CD1c-positive myeloid dendritic cell (primary cell): Measurements from ENCODE around the gene PTTG1IP.

Experiments used
- DNase-seq: peaks from one replicate; pipeline ENCODE4 v3.0.0-alpha.2; 2016; ENCODE audit errors: extremely low spot score

The PTTG1IP gene

DNA sequence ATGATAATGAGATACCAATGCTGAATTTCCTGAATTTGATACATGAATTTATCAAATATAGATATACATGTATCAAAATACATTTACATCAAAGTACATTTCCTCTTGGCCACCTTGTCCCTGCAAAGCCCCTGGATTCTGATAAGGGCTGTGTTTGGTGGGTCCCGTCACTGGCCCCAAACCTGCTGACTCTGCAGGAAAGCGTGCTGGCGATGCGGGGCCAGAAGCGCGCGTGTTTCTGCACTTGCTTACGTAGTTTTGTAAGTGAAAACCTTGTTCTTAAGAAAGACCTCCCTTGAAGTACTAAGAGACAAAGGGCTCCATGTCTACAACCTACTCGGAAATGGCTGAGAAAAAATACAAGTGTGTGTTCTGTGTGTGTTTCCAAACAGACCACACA is 36.2 kb upstream of the PTTG1IP start:
- no peak for DNase-seq

DNA sequence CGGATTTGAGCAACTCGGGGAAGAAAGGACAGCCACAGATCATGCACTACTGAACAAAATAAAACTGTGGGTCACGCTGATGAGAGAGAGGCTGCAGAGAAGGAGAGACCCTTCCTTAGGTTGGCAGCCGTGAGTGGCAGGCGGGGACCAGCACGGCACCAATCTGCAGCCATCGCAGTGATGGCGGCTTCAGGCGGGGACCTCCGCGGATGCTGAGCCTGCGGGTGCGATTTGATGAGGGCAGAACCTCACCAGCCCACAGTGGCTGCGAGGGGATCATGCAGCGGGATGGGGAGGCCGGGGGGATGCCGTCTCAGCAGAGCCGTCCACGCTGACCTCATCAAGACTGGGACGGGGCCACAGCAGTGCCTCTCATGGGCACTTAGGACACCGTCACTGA is 35.4 kb upstream of the PTTG1IP start:
- no peak for DNase-seq

GRCh38 chr21:44907966-44908895 is 34.7 kb upstream of the PTTG1IP start:
- DNase-seq, result peak; percentile 95

GRCh38 chr21:44907225-44907965 is 33.9 kb upstream of the PTTG1IP start:
- no peak for DNase-seq

- peak; percentile 48 for DNase-seq
Observed at GRCh38 chr21:44905728-44906090, 32.2 kb upstream of the PTTG1IP start.

DNA sequence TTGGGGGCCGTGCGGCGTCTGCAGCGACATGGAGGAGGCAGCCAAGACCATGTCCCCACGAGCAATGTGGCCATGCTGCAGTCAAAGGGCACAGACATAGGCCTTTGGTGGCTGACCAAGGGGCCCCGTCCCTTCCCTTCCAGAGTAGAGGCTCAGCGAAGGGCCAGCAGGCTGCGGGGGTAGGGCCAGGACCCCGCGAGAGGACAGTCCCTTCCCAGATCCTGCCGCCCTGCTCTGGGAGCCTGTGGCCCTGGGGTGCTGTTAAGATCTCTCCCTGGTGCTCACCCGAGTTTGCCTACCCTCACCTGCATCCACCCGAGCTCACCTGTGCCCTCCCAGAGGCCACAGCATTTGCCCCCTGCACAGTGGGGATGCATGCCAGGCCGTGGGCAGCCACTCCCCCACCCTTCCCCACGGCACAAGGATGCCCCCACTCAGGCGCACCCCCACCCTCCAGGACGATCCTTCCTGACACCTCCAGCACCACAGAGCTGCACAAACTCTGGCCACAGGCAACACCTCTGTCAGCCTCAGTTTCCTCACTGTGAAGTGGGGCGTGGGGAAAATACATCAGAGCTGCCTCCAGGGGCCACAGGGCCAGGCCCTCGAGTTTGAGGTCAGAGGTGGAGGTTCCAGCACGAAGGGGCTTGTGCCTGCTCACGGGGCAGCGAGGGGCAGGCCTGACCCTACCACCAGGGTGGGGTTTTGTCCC is 31.7 kb upstream of the PTTG1IP start:
- DNase-seq, result no peak

GRCh38 chr21:44904141-44904923 is 30.8 kb upstream of the PTTG1IP start:
- no peak for DNase-seq

- DNase-seq, result no peak
Observed at GRCh38 chr21:44903689-44904088, 30.2 kb upstream of the PTTG1IP start.

DNA sequence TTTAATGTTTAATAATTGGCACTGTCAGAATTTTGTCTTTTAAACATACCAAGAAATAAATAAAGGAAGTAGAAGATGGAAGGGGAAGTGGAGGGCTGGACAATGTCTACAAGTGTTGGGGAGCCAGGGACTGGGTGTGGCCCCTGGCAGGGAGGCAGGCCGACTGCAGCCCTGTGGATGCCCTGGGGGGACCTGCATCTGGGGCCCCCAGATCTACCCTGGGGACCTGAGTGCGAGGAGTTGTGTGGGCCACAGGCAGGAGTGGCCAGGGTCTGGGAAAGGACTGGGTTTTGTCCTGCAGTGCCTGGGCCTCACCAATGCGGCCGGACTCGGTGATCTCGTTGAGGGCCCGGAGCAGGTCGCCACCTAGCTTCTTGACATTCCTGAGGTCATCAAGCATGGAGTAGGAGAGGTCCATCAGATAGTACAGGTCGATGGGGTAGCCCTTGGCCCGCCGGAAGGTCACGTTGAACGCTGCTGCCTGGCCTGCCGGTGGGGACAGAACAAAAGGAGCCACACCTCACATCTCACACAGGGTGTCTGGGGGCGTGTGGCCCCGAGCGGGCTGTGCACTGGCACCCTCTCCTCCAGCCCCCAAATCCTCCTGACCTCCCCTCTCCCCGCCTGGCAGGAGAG is 29.7 kb upstream of the PTTG1IP start:
- DNase-seq, result peak; percentile 59

- DNase-seq, result no peak
Observed at GRCh38 chr21:44902268-44903049, 29.0 kb upstream of the PTTG1IP start.

DNA sequence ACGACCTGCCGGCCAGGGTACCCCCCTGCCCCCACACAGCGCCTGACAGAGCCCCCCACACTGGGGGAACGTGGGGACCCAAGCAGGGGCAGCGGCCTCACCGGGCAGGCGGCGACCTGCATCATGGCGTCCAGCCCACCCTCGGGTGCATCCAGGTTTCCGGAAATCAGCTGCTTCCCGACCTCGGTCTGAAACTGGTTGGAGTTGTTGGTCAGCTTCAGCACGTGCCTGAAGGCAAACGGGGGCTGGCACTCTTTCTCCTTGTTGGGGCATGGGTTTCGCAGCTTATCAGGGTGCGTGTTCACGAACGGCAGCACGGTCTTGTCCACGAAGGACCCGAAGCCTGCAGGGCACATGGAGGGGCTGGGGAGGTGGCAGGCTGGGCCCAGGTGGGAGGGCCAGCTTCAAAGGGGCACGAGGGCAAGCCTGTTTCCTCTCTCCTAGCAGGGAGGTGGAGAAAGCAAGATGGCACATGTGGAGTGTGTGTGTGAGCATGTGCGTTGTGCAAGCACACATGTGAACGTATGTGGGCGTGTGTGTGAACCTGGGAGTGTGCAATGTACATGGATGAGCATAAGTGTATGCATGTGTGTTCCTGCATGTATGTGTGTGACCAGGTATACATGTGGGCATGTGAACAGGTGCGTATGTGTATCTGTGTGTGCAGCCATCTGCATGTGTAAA is 28.0 kb upstream of the PTTG1IP start:
- no peak for DNase-seq

GRCh38 chr21:44900559-44901251 is 27.2 kb upstream of the PTTG1IP start:
- no peak for DNase-seq

GRCh38 chr21:44899768-44900558 is 26.5 kb upstream of the PTTG1IP start:
- no peak for DNase-seq

DNA sequence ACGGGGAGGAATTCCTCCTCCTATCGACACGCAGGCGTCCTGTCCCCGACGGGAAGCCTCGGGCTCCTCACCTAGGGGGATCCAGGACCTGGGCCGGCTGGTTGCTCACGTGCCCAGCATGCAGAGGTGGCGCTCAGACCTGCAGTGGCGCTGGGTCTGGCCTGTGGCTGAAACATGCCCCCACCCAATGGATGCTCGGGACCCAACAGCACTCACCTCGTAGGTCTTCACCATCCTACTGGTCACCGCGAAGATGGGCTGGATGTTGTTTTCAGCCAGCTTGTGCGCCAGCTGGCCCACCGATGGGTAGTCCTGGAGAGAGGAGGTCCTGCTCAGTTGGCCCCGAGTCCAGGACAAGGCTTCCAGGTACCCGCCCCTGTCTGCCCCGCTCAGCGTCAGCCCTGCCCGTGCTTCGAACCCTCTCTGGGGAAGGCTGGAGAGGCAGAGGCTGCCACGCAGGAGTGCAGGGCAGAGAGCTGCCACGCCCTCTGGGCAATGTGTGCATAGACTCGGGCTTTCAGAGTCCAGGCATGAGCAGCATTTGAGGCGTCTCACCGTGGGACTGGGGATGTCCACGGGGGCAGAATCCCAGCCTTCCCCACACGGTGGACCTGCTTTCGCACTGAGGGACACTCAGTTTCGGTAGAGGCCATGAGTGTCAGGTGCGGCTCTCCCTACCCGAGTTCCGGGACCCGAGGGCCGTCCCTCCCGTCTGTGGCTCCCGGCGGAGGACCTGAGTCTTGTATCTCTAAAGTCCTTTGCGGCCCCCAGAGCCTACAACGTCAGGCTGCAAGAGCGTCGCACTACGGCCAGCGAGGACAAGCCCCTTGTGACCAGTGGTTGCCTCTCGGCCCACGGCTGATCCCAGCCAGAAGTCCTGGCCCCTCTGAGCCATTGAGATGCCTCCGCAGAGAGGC is 25.6 kb upstream of the PTTG1IP start:
- no peak for DNase-seq

- no peak for DNase-seq
Observed at GRCh38 chr21:44898011-44898488, 24.6 kb upstream of the PTTG1IP start.

DNA sequence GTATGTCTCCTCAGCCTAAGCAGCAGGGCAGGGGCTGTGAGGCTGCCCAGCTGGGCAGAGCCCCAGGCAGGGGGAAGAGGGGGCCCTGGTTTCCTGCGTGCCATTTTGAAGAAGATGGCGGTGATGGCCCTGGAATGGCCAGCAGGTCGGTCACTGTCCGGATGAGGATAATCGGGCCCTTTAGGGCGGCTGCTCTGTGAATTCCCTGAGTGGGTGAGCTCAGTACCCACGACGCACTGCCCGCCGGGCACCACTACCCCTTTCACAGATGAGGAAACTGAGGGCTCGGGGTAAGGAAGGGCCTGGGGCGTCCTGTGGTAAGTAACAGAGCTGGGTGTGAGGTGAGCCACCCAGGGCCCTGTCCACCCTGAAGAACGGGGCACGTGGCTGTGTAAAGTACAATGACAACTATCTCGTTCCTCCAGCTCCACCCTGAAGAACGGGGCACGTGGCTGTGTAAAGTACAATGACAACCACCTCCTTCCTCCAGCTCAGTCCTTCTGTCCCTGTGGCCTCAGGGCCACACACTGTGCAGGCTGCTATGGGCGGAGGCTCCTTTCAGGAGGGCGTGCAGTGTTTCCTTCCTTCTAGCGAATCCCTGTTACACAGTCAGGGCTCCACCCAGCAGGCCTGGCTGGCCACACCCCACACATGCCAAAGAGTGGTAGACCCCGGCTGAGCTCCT is 24.0 kb upstream of the PTTG1IP start:
- DNase-seq, result peak; percentile 62
